HepG2 (cell line): ENCODE measurements around the gene NIT2. TPM values are rescaled to one million over a fixed set of nuclear protein-coding genes. Genes with fewer than 3 reads are reported as not detected.

Experiments
- ARNT2 ChIP-seq: sonication (generic); formaldehyde crosslinking; IDR thresholded peaks from 2 replicates; pipeline ENCODE4 v1.8.0; 2022; ENCODE audit warnings: mild to moderate bottlenecking, low read depth, missing genetic modification reagents, moderate library complexity
- ESRRA ChIP-seq: sonication (generic); formaldehyde crosslinking; IDR thresholded peaks from 2 replicates; pipeline ENCODE4 v1.5.1; 2020; ENCODE audit warnings: mild to moderate bottlenecking, low read depth, missing genetic modification reagents
- FOXA1 ChIP-seq, 2 experiments: fragments of 450-650 bp in 1 of 2; sonication (generic) in 1 of 2; formaldehyde crosslinking in 1 of 2; IDR thresholded peaks; 2 replicates each; pipeline versions ENCODE4 v1.4.0 to v1.6.1; 2016 to 2020; ENCODE audit warnings: missing genetic modification reagents in 1 of 2
- GATA4 ChIP-seq: sonication (generic); IDR thresholded peaks from 2 replicates; pipeline ENCODE4 v1.6.1; 2016; ENCODE audit warnings: antibody characterized with exemption, low read depth, borderline replicate concordance
- HNRNPL ChIP-seq: fragments of 200-400 bp; formaldehyde crosslinking; IDR thresholded peaks from 2 replicates; pipeline ENCODE4 v1.6.1; 2017; ENCODE audit warnings: mild to moderate bottlenecking, low read depth, low read length
- KDM1A ChIP-seq: IDR thresholded peaks from 2 replicates; pipeline ENCODE4 v1.6.1; 2016; ENCODE audit warnings: missing compliant biosample characterization
- MYC ChIP-seq: sonication (generic); formaldehyde crosslinking; IDR thresholded peaks from 2 replicates; pipeline ENCODE4 v1.9.0; 2021; ENCODE audit warnings: missing genetic modification reagents, borderline replicate concordance
- NCOA2 ChIP-seq: sonication (generic); formaldehyde crosslinking; IDR thresholded peaks from 2 replicates; pipeline ENCODE4 v1.8.0; 2022; ENCODE audit warnings: inconsistent platforms
- NFE2L1 ChIP-seq: sonication (generic); formaldehyde crosslinking; IDR thresholded peaks from 2 replicates; pipeline ENCODE4 v1.4.0; 2020; ENCODE audit warnings: missing genetic modification reagents, mild to moderate bottlenecking, borderline replicate concordance
- NFYC ChIP-seq: IDR thresholded peaks from 2 replicates; pipeline ENCODE4 v1.6.1; 2016; ENCODE audit warnings: missing genetic modification reagents, missing compliant biosample characterization
- PAXIP1 ChIP-seq: sonication (generic); formaldehyde crosslinking; conservative IDR thresholded peaks from 2 replicates; pipeline ENCODE4 v1.4.0; 2020; ENCODE audit warnings: mild to moderate bottlenecking, missing genetic modification reagents, moderate library complexity
- SMARCC2 ChIP-seq: fragments of 450-650 bp; IDR thresholded peaks from 2 replicates; pipeline ENCODE4 v1.6.1; 2017; ENCODE audit warnings: antibody characterized with exemption, mild to moderate bottlenecking
- TCF7 ChIP-seq: sonication (generic); IDR thresholded peaks from 2 replicates; pipeline ENCODE4 v1.6.1; 2016; ENCODE audit warnings: antibody characterized with exemption, low read depth
- TEAD2 ChIP-seq: sonication (generic); formaldehyde crosslinking; IDR thresholded peaks from 2 replicates; pipeline ENCODE4 v1.9.0; 2021; ENCODE audit warnings: missing genetic modification reagents
- ZNF12 ChIP-seq: sonication (generic); formaldehyde crosslinking; IDR thresholded peaks from 2 replicates; pipeline ENCODE4 v1.5.0; 2020; ENCODE audit warnings: missing genetic modification reagents
- ZNF121 ChIP-seq: sonication (generic); formaldehyde crosslinking; IDR thresholded peaks from 2 replicates; pipeline ENCODE4 v1.5.0; 2020; ENCODE audit warnings: mild to moderate bottlenecking, missing genetic modification reagents
- ZNF253 ChIP-seq: sonication (generic); formaldehyde crosslinking; IDR thresholded peaks from 2 replicates; pipeline ENCODE4 v1.8.0; 2022; ENCODE audit warnings: mild to moderate bottlenecking, missing genetic modification reagents, borderline replicate concordance
- ZNF326 ChIP-seq: sonication (generic); formaldehyde crosslinking; IDR thresholded peaks from 2 replicates; pipeline ENCODE4 v1.4.0; 2020; ENCODE audit warnings: missing genetic modification reagents, borderline replicate concordance
- ZNF709 ChIP-seq: sonication (generic); formaldehyde crosslinking; IDR thresholded peaks from 2 replicates; pipeline ENCODE4 v1.5.0; 2020; ENCODE audit warnings: mild to moderate bottlenecking, missing genetic modification reagents
- ZNF777 ChIP-seq: sonication (generic); formaldehyde crosslinking; IDR thresholded peaks from 2 replicates; pipeline ENCODE4 v1.4.0; 2020; ENCODE audit warnings: missing genetic modification reagents
- polyA plus RNA-seq, 8 experiments: library from polyadenylated mRNA; depleted of rRNA in 3 of 8; stranded (reverse) in 7 of 8; unstranded in 1 of 8; fragments of >200 nt; fragmentation: Illumina TruSeq in 4 of 8; extraction: Trizol in 4 of 8; gene quantifications; 2 replicates each; pipeline versions ENCODE4 v1.2.1 to v1.2.3, GENCODE V29; 2011 to 2016; ENCODE audit warnings: low read depth in 4 of 8, missing spikeins in 1 of 8, mixed read lengths in 1 of 8; ENCODE audit not compliant: insufficient read depth in 1 of 8
- total RNA-seq, 5 experiments: library from RNA; depleted of rRNA; stranded (reverse); fragments of >200 nt; fragmentation: Illumina TruSeq; extraction: Trizol; gene quantifications; 2 replicates each; pipeline ENCODE4 v1.2.3, GENCODE V29; 2016; ENCODE audit warnings: low read depth in 1 of 5
- TF ChIP-seq, protein P1 (sequence below): sonication (generic); formaldehyde crosslinking; IDR thresholded peaks from 2 replicates; pipeline ENCODE4 v1.4.0; 2020; ENCODE audit warnings: missing genetic modification reagents, mild to moderate bottlenecking, borderline replicate concordance
- TF ChIP-seq, protein P2 (sequence below): IDR thresholded peaks from 2 replicates; pipeline ENCODE4 v1.6.1; 2016; ENCODE audit warnings: low read depth, missing genetic modification reagents, missing compliant biosample characterization

NIT2 gene
- total and polyA plus RNA-seq, 2 of the 13 experiments (the other 11 are each of a cell fraction or from before 2014, with no cell fraction given), result 43.4 to 49.1 TPM

DNA sequence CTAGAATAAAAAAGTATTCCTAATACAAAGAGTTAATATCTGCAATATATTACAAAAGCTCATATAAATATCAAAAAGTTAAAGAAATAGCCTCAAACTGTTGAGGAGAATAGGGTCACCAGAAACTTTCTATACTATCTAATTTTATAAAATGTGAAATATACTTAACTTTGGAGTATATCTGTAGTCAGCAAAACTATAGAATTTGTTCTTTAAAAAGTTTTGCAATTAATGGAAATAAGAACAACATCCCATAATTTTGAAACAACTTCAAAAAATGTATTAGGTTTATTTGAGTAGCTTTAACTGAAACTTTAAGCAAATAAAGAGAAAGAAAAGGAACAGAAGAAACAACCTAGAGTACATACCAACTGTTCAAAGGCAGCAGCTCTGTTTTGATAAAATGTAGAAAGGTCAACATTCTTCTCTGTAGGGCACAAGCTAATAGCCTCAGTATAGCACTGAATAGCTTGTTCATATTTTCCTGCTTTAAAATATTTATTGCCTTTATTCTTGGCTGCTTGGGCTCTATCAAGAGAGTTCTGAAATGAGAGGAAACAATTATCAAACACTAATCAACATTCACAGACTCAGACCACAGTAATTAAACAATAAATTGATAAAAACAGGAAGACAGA lies 52.0 kb downstream of the NIT2 start (continued):
- TF ChIP-seq ZNF121 (CRISPR knock-in tag) (no peak), SMARCC2 (no peak), ZNF709 (CRISPR knock-in tag) (no peak), NFE2L1 (CRISPR knock-in tag) (no peak), TEAD2 (CRISPR knock-in tag) (no peak), ZNF12 (CRISPR knock-in tag) (no peak), ZNF326 (CRISPR knock-in tag) (no peak), ZNF777 (no peak), FOXA1 (IDR thresholded peaks at IDR 0.05) (no peak), FOXA1 (CRISPR knock-in tag; IDR thresholded peaks at IDR 0.05) (peak; percentile 64; the same call in 1 of the 2 replicates), KDM1A (CRISPR knock-in tag) (no peak), PAXIP1 (peak; percentile 85), NFYC (CRISPR knock-in tag) (no peak), MYC (CRISPR knock-in tag) (no peak), ESRRA (no peak), ARNT2 (CRISPR knock-in tag) (no peak), HNRNPL (no peak), GATA4 (no peak), ZNF253 (no peak), TCF7 (peak; percentile 73), NCOA2 (CRISPR knock-in tag) (peak; percentile 65)
- TF ChIP-seq, protein P1, sequence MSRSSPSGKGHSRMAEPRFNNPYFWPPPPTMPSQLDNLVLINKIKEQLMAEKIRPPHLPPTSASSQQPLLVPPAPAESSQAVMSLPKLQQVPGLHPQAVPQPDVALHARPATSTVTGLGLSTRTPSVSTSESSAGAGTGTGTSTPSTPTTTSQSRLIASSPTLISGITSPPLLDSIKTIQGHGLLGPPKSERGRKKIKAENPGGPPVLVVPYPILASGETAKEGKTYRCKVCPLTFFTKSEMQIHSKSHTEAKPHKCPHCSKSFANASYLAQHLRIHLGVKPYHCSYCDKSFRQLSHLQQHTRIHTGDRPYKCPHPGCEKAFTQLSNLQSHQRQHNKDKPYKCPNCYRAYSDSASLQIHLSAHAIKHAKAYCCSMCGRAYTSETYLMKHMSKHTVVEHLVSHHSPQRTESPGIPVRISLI (CRISPR knock-in tag), result no peak
- TF ChIP-seq, protein P2, sequence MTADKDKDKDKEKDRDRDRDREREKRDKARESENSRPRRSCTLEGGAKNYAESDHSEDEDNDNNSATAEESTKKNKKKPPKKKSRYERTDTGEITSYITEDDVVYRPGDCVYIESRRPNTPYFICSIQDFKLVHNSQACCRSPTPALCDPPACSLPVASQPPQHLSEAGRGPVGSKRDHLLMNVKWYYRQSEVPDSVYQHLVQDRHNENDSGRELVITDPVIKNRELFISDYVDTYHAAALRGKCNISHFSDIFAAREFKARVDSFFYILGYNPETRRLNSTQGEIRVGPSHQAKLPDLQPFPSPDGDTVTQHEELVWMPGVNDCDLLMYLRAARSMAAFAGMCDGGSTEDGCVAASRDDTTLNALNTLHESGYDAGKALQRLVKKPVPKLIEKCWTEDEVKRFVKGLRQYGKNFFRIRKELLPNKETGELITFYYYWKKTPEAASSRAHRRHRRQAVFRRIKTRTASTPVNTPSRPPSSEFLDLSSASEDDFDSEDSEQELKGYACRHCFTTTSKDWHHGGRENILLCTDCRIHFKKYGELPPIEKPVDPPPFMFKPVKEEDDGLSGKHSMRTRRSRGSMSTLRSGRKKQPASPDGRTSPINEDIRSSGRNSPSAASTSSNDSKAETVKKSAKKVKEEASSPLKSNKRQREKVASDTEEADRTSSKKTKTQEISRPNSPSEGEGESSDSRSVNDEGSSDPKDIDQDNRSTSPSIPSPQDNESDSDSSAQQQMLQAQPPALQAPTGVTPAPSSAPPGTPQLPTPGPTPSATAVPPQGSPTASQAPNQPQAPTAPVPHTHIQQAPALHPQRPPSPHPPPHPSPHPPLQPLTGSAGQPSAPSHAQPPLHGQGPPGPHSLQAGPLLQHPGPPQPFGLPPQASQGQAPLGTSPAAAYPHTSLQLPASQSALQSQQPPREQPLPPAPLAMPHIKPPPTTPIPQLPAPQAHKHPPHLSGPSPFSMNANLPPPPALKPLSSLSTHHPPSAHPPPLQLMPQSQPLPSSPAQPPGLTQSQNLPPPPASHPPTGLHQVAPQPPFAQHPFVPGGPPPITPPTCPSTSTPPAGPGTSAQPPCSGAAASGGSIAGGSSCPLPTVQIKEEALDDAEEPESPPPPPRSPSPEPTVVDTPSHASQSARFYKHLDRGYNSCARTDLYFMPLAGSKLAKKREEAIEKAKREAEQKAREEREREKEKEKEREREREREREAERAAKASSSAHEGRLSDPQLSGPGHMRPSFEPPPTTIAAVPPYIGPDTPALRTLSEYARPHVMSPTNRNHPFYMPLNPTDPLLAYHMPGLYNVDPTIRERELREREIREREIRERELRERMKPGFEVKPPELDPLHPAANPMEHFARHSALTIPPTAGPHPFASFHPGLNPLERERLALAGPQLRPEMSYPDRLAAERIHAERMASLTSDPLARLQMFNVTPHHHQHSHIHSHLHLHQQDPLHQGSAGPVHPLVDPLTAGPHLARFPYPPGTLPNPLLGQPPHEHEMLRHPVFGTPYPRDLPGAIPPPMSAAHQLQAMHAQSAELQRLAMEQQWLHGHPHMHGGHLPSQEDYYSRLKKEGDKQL, result 0 out of 2 replicates have a peak, but pooled peaks have one; percentile 62
